COLO668 (cell line): ENCODE results near the gene HTR2A.

ENCODE experiments used
- DNase-seq: peaks from one replicate; lab custom pipeline; 2025; ENCODE audit not compliant: unreplicated experiment; lab: John Stamatoyannopoulos, UW

HTR2A gene

GRCh38 chr13:46896341-46897137 is at the start of gene HTR2A:
Gene HTR2A (minus strand): TSS chr13:46897053. CDS start chr13:46895906, 1,147 bp downstream.
- DNase-seq: no peak

GRCh38 chr13:46936525-46936924 is 39.7 kb upstream of the HTR2A start:
- no peak for DNase-seq

GRCh38 chr13:46934749-46935148 is 37.9 kb upstream of the HTR2A start:
- no peak for DNase-seq

- no peak for DNase-seq
These were observed 30.2 kb upstream of the HTR2A start for GRCh38 chr13:46926916-46927590.

GRCh38 chr13:46925486-46925885 is 28.6 kb upstream of the HTR2A start:
- no peak for DNase-seq

GRCh38 chr13:46914341-46914740 is 17.5 kb upstream of the HTR2A start:
- DNase-seq: no peak

GRCh38 chr13:46913757-46914156 is 16.9 kb upstream of the HTR2A start:
- no peak for DNase-seq

GRCh38 chr13:46909042-46909441 is 12.2 kb upstream of the HTR2A start:
- no peak for DNase-seq

- no peak for DNase-seq
These were observed 11.6 kb upstream of the HTR2A start for GRCh38 chr13:46908501-46908900.

GRCh38 chr13:46906405-46906804 is 9.6 kb upstream of the HTR2A start:
- no peak for DNase-seq

GRCh38 chr13:46905249-46905648 is 8.4 kb upstream of the HTR2A start:
- no peak for DNase-seq

- no peak for DNase-seq
These were observed 6.9 kb upstream of the HTR2A start for GRCh38 chr13:46903748-46904147.

GRCh38 chr13:46901721-46902120 is 4.9 kb upstream of the HTR2A start:
- DNase-seq: no peak

GRCh38 chr13:46899801-46900200 is 2.9 kb upstream of the HTR2A start:
- no peak for DNase-seq

- DNase-seq: no peak
These were observed 1.5 kb downstream of the HTR2A start for GRCh38 chr13:46895381-46895780.

- no peak for DNase-seq
These were observed 2.3 kb downstream of the HTR2A start for GRCh38 chr13:46894568-46894967.

- peak; percentile 84 for DNase-seq
These were observed 2.9 kb downstream of the HTR2A start for GRCh38 chr13:46893798-46894560.

GRCh38 chr13:46893221-46893740 is 3.6 kb downstream of the HTR2A start:
- DNase-seq: no peak

- no peak for DNase-seq
These were observed 11.8 kb downstream of the HTR2A start for GRCh38 chr13:46885018-46885417.

- no peak for DNase-seq
These were observed 12.3 kb downstream of the HTR2A start for GRCh38 chr13:46884531-46884930.

GRCh38 chr13:46881621-46882020 is 15.2 kb downstream of the HTR2A start:
- DNase-seq: no peak

GRCh38 chr13:46874006-46874405 is 22.8 kb downstream of the HTR2A start:
- DNase-seq: no peak
